OCI-M1 (cell line): ENCODE data around the gene DDR1.
"Not testable (repeated sequence)": the region's sequence is repeated elsewhere in the genome, so short reads cannot be mapped to it uniquely, and the experiment has no call there.

Experiments
- DNase-seq: peaks from one replicate; lab custom pipeline; 2025; lab: John Stamatoyannopoulos, UW

Gene DDR1

GRCh38 chr6:30917487-30917886, 33.2 kb downstream of the DDR1 start:
- no peak for DNase-seq

- DNase-seq: peak; percentile 84
Measured at GRCh38 chr6:30918670-30919069, 34.4 kb downstream of the DDR1 start.

- no peak for DNase-seq
Measured at GRCh38 chr6:30922447-30922852, 38.1 kb downstream of the DDR1 start.

- not testable (repeated sequence) for DNase-seq
Measured at GRCh38 chr6:30924040-30924627, 39.8 kb downstream of the DDR1 start.

- DNase-seq: no peak
Measured at GRCh38 chr6:30926644-30927043, 42.3 kb downstream of the DDR1 start.

- not testable (repeated sequence) for DNase-seq
Measured at GRCh38 chr6:30927080-30927479, 42.8 kb downstream of the DDR1 start.

- no peak for DNase-seq
Measured at GRCh38 chr6:30928677-30929076, 44.4 kb downstream of the DDR1 start.

- no peak for DNase-seq
Measured at GRCh38 chr6:30930506-30930905, 46.2 kb downstream of the DDR1 start.

- DNase-seq: no peak
Measured at GRCh38 chr6:30931272-30931671, 47.0 kb downstream of the DDR1 start.

- no peak for DNase-seq
Measured at GRCh38 chr6:30931969-30932645, 47.8 kb downstream of the DDR1 start, which contains the start of gene SFTA2. Gene SFTA2, minus strand, starts transcription at chr6:30932170. Its CDS starts 74 bp downstream, at chr6:30932096.

- no peak for DNase-seq
Measured at GRCh38 chr6:30932665-30933365, 48.5 kb downstream of the DDR1 start.

- peak; percentile 30 for DNase-seq
Measured at GRCh38 chr6:30935018-30935417, 50.7 kb downstream of the DDR1 start.

- no peak for DNase-seq
Measured at GRCh38 chr6:30937265-30937664, 52.9 kb downstream of the DDR1 start.

GRCh38 chr6:30938730-30939129, 54.4 kb downstream of the DDR1 start:
- DNase-seq: no peak

- DNase-seq: no peak
Measured at GRCh38 chr6:30939473-30939872, 55.2 kb downstream of the DDR1 start.

GRCh38 chr6:30940361-30940986, 56.2 kb downstream of the DDR1 start, which contains the start of gene MUCL3:
Gene MUCL3, plus strand, starts transcription at chr6:30940973. Its CDS starts 27 bp downstream, at chr6:30941000.
- DNase-seq: no peak

GRCh38 chr6:30942338-30943060, 58.2 kb downstream of the DDR1 start:
- peak; percentile 31 for DNase-seq

GRCh38 chr6:30944051-30944450, 59.7 kb downstream of the DDR1 start:
- DNase-seq: no peak

- no peak for DNase-seq
Measured at GRCh38 chr6:30945281-30945680, 61.0 kb downstream of the DDR1 start.

- DNase-seq: no peak
Measured at GRCh38 chr6:30947231-30947630, 62.9 kb downstream of the DDR1 start.

GRCh38 chr6:30948811-30949210, 64.5 kb downstream of the DDR1 start:
- DNase-seq: no peak
